ENCODE data around the gene CCDC197. TPM values are rescaled to one million over a fixed set of nuclear protein-coding genes. Genes with fewer than 3 reads are reported as not detected.

Gene CCDC197
- total and polyA plus RNA-seq, 4 donors, result not detected

DNA sequence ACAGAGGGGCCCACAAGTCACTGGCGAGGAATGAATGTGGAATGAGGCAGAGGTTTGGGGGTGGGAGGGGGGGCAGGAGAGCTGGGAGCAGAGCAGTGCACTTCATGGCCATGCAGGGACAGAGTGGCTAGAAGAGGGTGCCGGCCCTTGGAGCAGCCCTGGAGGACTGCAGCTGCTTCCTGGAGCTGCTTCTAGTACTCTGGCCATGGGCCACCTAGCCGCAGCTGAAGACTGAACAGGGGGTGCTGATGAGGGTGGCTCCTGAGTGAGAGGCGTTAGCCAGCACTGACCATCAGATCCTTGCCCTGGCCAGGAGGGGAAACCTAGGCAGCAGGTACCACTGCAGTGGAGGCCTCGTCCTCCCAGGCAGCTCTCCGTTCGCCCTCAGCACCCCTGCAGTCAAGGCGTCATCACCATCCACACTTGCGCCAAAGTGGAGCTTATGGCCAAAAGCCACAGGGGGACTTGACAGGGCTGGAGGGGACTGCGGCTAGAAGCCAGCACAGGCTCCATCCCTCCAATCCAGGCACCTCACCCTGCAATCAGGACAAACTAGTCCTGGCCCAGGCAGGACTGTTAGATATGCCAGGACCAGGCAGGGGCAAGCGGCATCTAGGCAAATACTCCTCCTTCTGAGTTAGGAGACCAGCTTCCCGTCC lies 45.5 kb downstream of the CCDC197 start:
- H3K4me1 ChIP-seq (ENCODE audit: control insufficient read depth in 4 of 4, insufficient read depth in 4 of 4, low read length in 3 of 4), result peaks cover 2 to 12% (median 9%) of the 10 kb centered on the region in 4 donors
- no peak for DNase-seq (ENCODE audit: low spot score)
- H3K36me3 ChIP-seq (ENCODE audit: control insufficient read depth in 4 of 4, insufficient read depth in 3 of 4, low read depth in 1 of 4, low read length in 3 of 4), result peaks cover 0 to 32% (median 13%) of the 10 kb centered on the region in 4 donors
- H3K4me3 ChIP-seq (ENCODE audit: low read depth in 1 of 3, low read length in 3 of 3), result no peak overlapping the region
- H3K9me3 ChIP-seq (ENCODE audit: control insufficient read depth in 4 of 4, low read length in 3 of 4), result no peaks in the 10 kb centered on the region
- TF ChIP-seq, protein P1, sequence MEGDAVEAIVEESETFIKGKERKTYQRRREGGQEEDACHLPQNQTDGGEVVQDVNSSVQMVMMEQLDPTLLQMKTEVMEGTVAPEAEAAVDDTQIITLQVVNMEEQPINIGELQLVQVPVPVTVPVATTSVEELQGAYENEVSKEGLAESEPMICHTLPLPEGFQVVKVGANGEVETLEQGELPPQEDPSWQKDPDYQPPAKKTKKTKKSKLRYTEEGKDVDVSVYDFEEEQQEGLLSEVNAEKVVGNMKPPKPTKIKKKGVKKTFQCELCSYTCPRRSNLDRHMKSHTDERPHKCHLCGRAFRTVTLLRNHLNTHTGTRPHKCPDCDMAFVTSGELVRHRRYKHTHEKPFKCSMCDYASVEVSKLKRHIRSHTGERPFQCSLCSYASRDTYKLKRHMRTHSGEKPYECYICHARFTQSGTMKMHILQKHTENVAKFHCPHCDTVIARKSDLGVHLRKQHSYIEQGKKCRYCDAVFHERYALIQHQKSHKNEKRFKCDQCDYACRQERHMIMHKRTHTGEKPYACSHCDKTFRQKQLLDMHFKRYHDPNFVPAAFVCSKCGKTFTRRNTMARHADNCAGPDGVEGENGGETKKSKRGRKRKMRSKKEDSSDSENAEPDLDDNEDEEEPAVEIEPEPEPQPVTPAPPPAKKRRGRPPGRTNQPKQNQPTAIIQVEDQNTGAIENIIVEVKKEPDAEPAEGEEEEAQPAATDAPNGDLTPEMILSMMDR (IDR thresholded peaks at IDR 0.05; ENCODE audit: low read depth, low read length, missing input control), result no peak
- TF ChIP-seq EGR1 (IDR thresholded peaks at IDR 0.05; ENCODE audit: low read depth in 2 of 2) (no peak), FOXA2 (IDR thresholded peaks at IDR 0.05) (no peak), TAF1 (conservative IDR thresholded peaks at IDR 0.05) (no peak), GABPA (IDR thresholded peaks at IDR 0.05 in 1 of 2, conservative IDR thresholded peaks at IDR 0.05 in 1 of 2) (no peak), RAD21 (IDR thresholded peaks at IDR 0.05) (no peak), JUND (IDR thresholded peaks at IDR 0.05) (no peak), FOXA1 (IDR thresholded peaks at IDR 0.05) (no peak), HNF4A (conservative IDR thresholded peaks at IDR 0.05) (no peak)
- 80% methylated on average over 12 of the region's 12 CpGs for WGBS
- no peak overlapping the region for H3K9ac ChIP-seq (ENCODE audit: low read depth in 1 of 2, low read length in 2 of 2)
- H3K27me3 ChIP-seq (ENCODE audit: control insufficient read depth in 4 of 4, insufficient read depth in 4 of 4, low read length in 3 of 4), result no peaks in the 10 kb centered on the region
- H3K27ac ChIP-seq (ENCODE audit: low read depth in 1 of 2, low read length in 2 of 2), result no peak overlapping the region

DNA sequence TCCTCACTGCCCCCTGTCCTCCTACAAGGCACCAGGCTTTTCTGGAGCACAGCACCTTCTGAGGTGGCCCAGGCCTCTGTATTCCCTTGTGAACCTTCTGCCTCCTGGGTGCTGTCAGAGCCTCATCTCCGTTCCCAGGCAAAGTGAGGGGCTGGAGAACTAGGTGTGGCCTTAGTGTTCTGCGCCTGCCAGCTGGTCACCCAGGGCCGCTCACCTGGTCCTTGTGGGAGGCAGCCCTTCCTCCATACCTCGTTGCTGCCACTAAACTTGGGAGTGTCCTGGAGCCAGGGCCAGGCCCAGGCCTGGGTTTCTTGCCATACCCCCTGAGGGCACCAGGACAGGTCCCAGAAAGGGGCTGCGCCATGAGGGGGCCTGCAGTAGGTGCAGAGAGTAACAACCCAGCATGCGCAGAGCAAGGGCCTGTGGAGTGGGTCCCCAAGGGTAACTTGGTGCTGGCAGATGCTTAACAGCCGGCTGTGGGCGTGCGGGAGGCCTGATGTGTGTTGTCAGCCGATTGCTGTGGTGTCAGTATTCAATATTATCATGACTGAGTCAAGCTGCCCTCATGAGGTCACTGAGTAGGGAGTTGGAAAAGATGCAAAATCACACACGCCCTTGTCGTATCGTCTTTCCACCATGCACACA lies 46.1 kb downstream of the CCDC197 start:
- no peak for DNase-seq (ENCODE audit: low spot score)
- H3K4me1 ChIP-seq (ENCODE audit: control insufficient read depth in 4 of 4, insufficient read depth in 4 of 4, low read length in 3 of 4), result peaks cover 2 to 12% (median 9%) of the 10 kb centered on the region in 4 donors
- peaks cover 2 to 39% (median 16%) of the 10 kb centered on the region in 4 donors for H3K36me3 ChIP-seq (ENCODE audit: control insufficient read depth in 4 of 4, insufficient read depth in 3 of 4, low read depth in 1 of 4, low read length in 3 of 4)
- TF ChIP-seq HNF4G (IDR thresholded peaks at IDR 0.05) (no peak), EGR1 (IDR thresholded peaks at IDR 0.05; ENCODE audit: low read depth in 2 of 2) (no peak), MAX (IDR thresholded peaks at IDR 0.05) (no peak), NR2F2 (IDR thresholded peaks at IDR 0.05) (no peak), RAD21 (IDR thresholded peaks at IDR 0.05) (no peak), FOXA1 (IDR thresholded peaks at IDR 0.05) (no peak), FOXA2 (IDR thresholded peaks at IDR 0.05) (no peak), JUND (IDR thresholded peaks at IDR 0.05) (no peak), TAF1 (conservative IDR thresholded peaks at IDR 0.05) (no peak), HNF4A (conservative IDR thresholded peaks at IDR 0.05) (no peak), RXRA (IDR thresholded peaks at IDR 0.05) (no peak)
- TF ChIP-seq, protein P2, sequence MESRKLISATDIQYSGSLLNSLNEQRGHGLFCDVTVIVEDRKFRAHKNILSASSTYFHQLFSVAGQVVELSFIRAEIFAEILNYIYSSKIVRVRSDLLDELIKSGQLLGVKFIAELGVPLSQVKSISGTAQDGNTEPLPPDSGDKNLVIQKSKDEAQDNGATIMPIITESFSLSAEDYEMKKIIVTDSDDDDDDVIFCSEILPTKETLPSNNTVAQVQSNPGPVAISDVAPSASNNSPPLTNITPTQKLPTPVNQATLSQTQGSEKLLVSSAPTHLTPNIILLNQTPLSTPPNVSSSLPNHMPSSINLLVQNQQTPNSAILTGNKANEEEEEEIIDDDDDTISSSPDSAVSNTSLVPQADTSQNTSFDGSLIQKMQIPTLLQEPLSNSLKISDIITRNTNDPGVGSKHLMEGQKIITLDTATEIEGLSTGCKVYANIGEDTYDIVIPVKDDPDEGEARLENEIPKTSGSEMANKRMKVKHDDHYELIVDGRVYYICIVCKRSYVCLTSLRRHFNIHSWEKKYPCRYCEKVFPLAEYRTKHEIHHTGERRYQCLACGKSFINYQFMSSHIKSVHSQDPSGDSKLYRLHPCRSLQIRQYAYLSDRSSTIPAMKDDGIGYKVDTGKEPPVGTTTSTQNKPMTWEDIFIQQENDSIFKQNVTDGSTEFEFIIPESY (IDR thresholded peaks at IDR 0.05), result no peak
- TF ChIP-seq, protein P3, sequence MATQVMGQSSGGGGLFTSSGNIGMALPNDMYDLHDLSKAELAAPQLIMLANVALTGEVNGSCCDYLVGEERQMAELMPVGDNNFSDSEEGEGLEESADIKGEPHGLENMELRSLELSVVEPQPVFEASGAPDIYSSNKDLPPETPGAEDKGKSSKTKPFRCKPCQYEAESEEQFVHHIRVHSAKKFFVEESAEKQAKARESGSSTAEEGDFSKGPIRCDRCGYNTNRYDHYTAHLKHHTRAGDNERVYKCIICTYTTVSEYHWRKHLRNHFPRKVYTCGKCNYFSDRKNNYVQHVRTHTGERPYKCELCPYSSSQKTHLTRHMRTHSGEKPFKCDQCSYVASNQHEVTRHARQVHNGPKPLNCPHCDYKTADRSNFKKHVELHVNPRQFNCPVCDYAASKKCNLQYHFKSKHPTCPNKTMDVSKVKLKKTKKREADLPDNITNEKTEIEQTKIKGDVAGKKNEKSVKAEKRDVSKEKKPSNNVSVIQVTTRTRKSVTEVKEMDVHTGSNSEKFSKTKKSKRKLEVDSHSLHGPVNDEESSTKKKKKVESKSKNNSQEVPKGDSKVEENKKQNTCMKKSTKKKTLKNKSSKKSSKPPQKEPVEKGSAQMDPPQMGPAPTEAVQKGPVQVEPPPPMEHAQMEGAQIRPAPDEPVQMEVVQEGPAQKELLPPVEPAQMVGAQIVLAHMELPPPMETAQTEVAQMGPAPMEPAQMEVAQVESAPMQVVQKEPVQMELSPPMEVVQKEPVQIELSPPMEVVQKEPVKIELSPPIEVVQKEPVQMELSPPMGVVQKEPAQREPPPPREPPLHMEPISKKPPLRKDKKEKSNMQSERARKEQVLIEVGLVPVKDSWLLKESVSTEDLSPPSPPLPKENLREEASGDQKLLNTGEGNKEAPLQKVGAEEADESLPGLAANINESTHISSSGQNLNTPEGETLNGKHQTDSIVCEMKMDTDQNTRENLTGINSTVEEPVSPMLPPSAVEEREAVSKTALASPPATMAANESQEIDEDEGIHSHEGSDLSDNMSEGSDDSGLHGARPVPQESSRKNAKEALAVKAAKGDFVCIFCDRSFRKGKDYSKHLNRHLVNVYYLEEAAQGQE (IDR thresholded peaks at IDR 0.05), result no peak
- TF ChIP-seq, protein P1 (IDR thresholded peaks at IDR 0.05; ENCODE audit: low read depth, low read length, missing input control), result no peak
- no peaks in the 10 kb centered on the region for H3K9me3 ChIP-seq (ENCODE audit: control insufficient read depth in 4 of 4, low read length in 3 of 4)
- no peaks in the 10 kb centered on the region for H3K27me3 ChIP-seq (ENCODE audit: control insufficient read depth in 4 of 4, insufficient read depth in 4 of 4, low read length in 3 of 4)
- H3K9ac ChIP-seq (ENCODE audit: low read depth in 1 of 2, low read length in 2 of 2), result no peak overlapping the region
- no peak overlapping the region for H3K27ac ChIP-seq (ENCODE audit: low read depth in 1 of 2, low read length in 2 of 2)
- WGBS, result 91% methylated on average over 13 of the region's 13 CpGs
- no peak overlapping the region for H3K4me3 ChIP-seq (ENCODE audit: low read depth in 1 of 3, low read length in 3 of 3)
